ENCODE data around the gene POLR1A.

GRCh38 chr2:85992611-85993010, 113.1 kb downstream of the POLR1A start:
- TF ChIP-seq POLR2A (IDR thresholded peaks at IDR 0.05) (no peak), CTCF (IDR thresholded peaks at IDR 0.05) (no peak), POLR2AphosphoS5 (IDR thresholded peaks at IDR 0.05) (no peak)
